PC-3 (cell line): ENCODE measurements around the gene MAGI1. TPM values are rescaled to one million over a fixed set of nuclear protein-coding genes. Genes with fewer than 3 reads are reported as not detected.

Source experiments
- ATAC-seq: fragments of 200-7000 bp; cut with Tn5 transposase; 2 replicates; pipeline ENCODE4 v1.9.1; 2020; ENCODE audit warnings: mild to moderate bottlenecking, moderate library complexity
- BruUV-seq: library from RNA; stranded (reverse); fragments of 400-500 nt; replicated peaks from 2 replicates; lab custom pipeline; 2021; lab: Mats Ljungman, UMichigan
- CTCF ChIA-PET: fragments of 300-600 bp; sonication (Branson Sonifier 250); formaldehyde crosslinking; loops from one replicate; lab custom pipeline; 2022; ENCODE audit warnings: antibody characterized with exemption; lab: Charles Lee
- POLR2A ChIA-PET: fragments of 300-600 bp; sonication (Branson Sonifier 250); formaldehyde crosslinking; loops from one replicate; lab custom pipeline; 2022; ENCODE audit warnings: antibody characterized with exemption; ENCODE audit not compliant: unreplicated experiment; lab: Charles Lee
- DNase-seq: peaks from one replicate; pipeline ENCODE4 v3.0.0-alpha.2; 2015
- H2AFZ ChIP-seq: fragments of 300-600 bp; sonication (generic); 2 replicates; pipeline ENCODE4 v1.6.0; 2016; ENCODE audit warnings: antibody characterized with exemption, low read length
- H3F3A ChIP-seq: fragments of 300-600 bp; sonication (generic); one replicate; pipeline ENCODE4 v1.6.0; 2017; ENCODE audit warnings: antibody characterized with exemption, low read length, control low read depth, mild to moderate bottlenecking; ENCODE audit not compliant: unreplicated experiment
- H3K27ac ChIP-seq: fragments of 300-600 bp; sonication (generic); 2 replicates; pipeline ENCODE4 v1.5.1; 2016; ENCODE audit warnings: mild to moderate bottlenecking, low read length
- H3K27me3 ChIP-seq: fragments of 300-600 bp; sonication (generic); 2 replicates; pipeline ENCODE4 v1.6.1; 2016; ENCODE audit warnings: low read length, mixed read lengths
- H3K36me3 ChIP-seq: fragments of 300-600 bp; sonication (generic); 2 replicates; pipeline ENCODE4 v1.6.1; 2016; ENCODE audit warnings: low read depth, mixed run types, low read length, mixed read lengths
- H3K4me1 ChIP-seq: fragments of 300-600 bp; sonication (generic); 2 replicates; pipeline ENCODE4 v1.5.1; 2016; ENCODE audit warnings: low read length; ENCODE audit not compliant: insufficient read depth
- H3K4me2 ChIP-seq: fragments of 300-600 bp; sonication (generic); 2 replicates; pipeline ENCODE4 v1.6.0; 2016; ENCODE audit warnings: low read length
- H3K4me3 ChIP-seq: fragments of 300-600 bp; sonication (generic); 2 replicates; pipeline ENCODE4 v1.5.1; 2016; ENCODE audit warnings: mild to moderate bottlenecking, low read length, mixed read lengths
- H3K79me2 ChIP-seq: fragments of 300-600 bp; sonication (generic); 2 replicates; pipeline ENCODE4 v1.6.1; 2017; ENCODE audit warnings: low read length, mixed read lengths
- H3K9ac ChIP-seq: fragments of 300-600 bp; sonication (generic); 2 replicates; pipeline ENCODE4 v1.6.0; 2016; ENCODE audit warnings: mild to moderate bottlenecking, low read length
- H3K9me2 ChIP-seq: fragments of 300-600 bp; sonication (generic); replicated peaks from 2 replicates; pipeline ENCODE4 v1.6.1; 2016; ENCODE audit warnings: mixed run types, low read length, mixed read lengths
- H3K9me3 ChIP-seq: fragments of 300-600 bp; sonication (generic); 2 replicates; pipeline ENCODE4 v1.6.1; 2016; ENCODE audit warnings: low read length, mixed read lengths
- H4K20me1 ChIP-seq: fragments of 300-600 bp; sonication (generic); 2 replicates; pipeline ENCODE4 v1.6.1; 2016; ENCODE audit warnings: low read length, mixed read lengths
- EZH2 ChIP-seq: fragments of 300-600 bp; sonication (generic); IDR thresholded peaks from one replicate; pipeline ENCODE4 v1.6.1; 2017; ENCODE audit warnings: antibody characterized with exemption, mild to moderate bottlenecking, low read length; ENCODE audit not compliant: unreplicated experiment
- EZH2phosphoT487 ChIP-seq: fragments of 300-600 bp; sonication (generic); IDR thresholded peaks from 2 replicates; pipeline ENCODE4 v1.6.1; 2018; ENCODE audit warnings: mild to moderate bottlenecking, antibody characterized with exemption, low read length, borderline replicate concordance
- intact Hi-C: fragments of 100-400 bp; cut with micrococcal nuclease; formaldehyde crosslinking; loops from 2 replicates; pipeline ENCODE4 v1.9.0; 2023
- total RNA-seq: library from RNA; depleted of rRNA; stranded (reverse); fragments of >200 nt; gene quantifications from 2 replicates; pipeline ENCODE4 v1.2.3, GENCODE V29; 2014
- TF ChIP-seq, protein P1 (sequence below): fragments of 300-600 bp; sonication (generic); conservative IDR thresholded peaks from 2 replicates; pipeline ENCODE4 v1.5.1; 2017; ENCODE audit warnings: antibody characterized with exemption, low read depth, mild to moderate bottlenecking, low read length

MAGI1 gene
- total RNA-seq, 1 experiment from 2014 or later, result 8.9 TPM

DNA sequence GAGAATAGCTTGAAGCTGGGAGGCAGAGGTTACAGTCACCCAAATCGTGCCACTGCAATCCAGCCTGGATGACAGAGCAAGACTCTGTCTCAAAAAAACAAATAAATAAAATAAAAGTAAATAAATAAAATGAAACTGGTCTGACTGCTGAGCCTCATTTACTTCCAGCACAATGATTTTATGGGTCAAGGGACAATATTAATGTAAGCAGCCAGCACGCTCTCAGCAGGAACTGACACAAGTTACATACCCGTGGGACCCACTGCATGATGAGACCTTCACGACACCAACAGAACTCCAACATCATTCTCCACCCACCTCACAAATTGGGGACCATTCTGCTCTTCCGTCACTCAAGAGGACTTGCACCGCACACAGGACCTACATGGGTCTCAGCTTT, 230.3 kb downstream of the MAGI1 start:
- POLR2A ChIA-PET, result no interaction called here
- Histone ChIP-seq H3K4me3 (no peak overlapping the region), H3K9me2 (no peaks in the 10 kb centered on the region), H3K9ac (no peak overlapping the region), H3K36me3 (no peaks in the 10 kb centered on the region), H3K4me1 (peaks cover 4% of the 10 kb centered on the region; the same call in 1 of the 2 replicates), H3K4me2 (no peak overlapping the region), H2AFZ (no peak overlapping the region), H3F3A (no peaks in the 10 kb centered on the region), H3K27ac (no peak overlapping the region), H3K27me3 (no peaks in the 10 kb centered on the region), H3K79me2 (no peaks in the 10 kb centered on the region), H3K9me3 (no peaks in the 10 kb centered on the region), H4K20me1 (no peaks in the 10 kb centered on the region)
- CTCF ChIA-PET, result no interaction called here
- peak; percentile 46 for DNase-seq
- intact Hi-C loops, result no loop called here
- ATAC-seq, result peak; percentile 83
- BruUV-seq, result no TSS peak
- TF ChIP-seq, protein P1, sequence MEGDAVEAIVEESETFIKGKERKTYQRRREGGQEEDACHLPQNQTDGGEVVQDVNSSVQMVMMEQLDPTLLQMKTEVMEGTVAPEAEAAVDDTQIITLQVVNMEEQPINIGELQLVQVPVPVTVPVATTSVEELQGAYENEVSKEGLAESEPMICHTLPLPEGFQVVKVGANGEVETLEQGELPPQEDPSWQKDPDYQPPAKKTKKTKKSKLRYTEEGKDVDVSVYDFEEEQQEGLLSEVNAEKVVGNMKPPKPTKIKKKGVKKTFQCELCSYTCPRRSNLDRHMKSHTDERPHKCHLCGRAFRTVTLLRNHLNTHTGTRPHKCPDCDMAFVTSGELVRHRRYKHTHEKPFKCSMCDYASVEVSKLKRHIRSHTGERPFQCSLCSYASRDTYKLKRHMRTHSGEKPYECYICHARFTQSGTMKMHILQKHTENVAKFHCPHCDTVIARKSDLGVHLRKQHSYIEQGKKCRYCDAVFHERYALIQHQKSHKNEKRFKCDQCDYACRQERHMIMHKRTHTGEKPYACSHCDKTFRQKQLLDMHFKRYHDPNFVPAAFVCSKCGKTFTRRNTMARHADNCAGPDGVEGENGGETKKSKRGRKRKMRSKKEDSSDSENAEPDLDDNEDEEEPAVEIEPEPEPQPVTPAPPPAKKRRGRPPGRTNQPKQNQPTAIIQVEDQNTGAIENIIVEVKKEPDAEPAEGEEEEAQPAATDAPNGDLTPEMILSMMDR, result no peak
- TF ChIP-seq EZH2 (no peak), EZH2phosphoT487 (no peak)

DNA sequence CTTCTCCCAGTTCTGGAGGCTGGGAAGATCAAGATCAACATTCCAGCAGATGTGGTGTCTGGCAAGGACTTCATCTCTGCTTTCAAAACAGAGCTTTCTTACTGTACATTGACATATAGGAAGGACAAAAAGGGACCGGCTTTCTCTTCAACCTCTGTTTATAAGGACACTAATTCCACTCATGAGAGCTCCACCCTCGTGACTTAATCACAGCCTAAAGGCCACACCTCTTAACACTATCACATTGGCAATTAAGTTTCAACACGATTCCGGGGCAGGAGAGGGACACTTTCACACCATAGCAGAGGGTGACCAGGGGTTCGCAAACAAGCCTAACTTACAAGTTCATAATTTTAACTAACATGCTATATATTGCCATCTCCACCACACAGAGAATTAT, 231.5 kb downstream of the MAGI1 start:
- POLR2A ChIA-PET, result no interaction called here

DNA sequence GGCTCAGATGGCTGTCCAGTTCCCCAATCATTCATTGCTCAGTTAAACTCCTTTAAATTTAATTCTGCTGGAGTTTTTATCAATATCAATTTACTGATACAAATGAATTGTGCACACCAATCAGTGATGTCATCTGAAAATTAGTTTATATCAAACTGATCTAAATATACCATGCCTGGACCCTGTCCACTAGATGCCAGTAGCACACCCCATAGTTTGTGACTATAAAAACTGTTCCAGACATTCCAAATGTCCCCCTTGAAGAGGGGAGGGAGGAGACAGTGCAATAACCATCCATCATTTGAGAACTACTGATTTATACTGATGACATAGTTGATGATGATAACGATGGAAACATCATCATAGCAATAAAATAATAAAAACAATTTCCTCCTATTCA, 232.1 kb downstream of the MAGI1 start:
- CTCF ChIA-PET, result no interaction called here
- intact Hi-C loops, result loop anchor here (1.0 kb wide), 1 partner anchor 332 kb away; no protein-coding TSS in a partner anchor
- no TSS peak for BruUV-seq
- Histone ChIP-seq H3K79me2 (no peaks in the 10 kb centered on the region), H3K9ac (no peak overlapping the region), H3K9me3 (no peaks in the 10 kb centered on the region), H4K20me1 (no peaks in the 10 kb centered on the region), H3K4me1 (peaks cover 4% of the 10 kb centered on the region; the same call in 1 of the 2 replicates), H3K27me3 (no peaks in the 10 kb centered on the region), H3K4me3 (no peak overlapping the region), H3K4me2 (no peak overlapping the region), H3K36me3 (no peaks in the 10 kb centered on the region), H2AFZ (no peak overlapping the region), H3K9me2 (no peaks in the 10 kb centered on the region), H3K27ac (no peak overlapping the region), H3F3A (no peaks in the 10 kb centered on the region)
- ATAC-seq (no peak), DNase-seq (no peak)
- no peak for TF ChIP-seq EZH2phosphoT487
- TF ChIP-seq, protein P1, result peak; percentile 25; the same call in 1 of the 2 replicates
- TF ChIP-seq EZH2, result no peak
- POLR2A ChIA-PET, result no interaction called here

More for the DNA sequence above, 231.5 kb downstream of the MAGI1 start:
- Histone ChIP-seq H3K9ac (no peak overlapping the region), H3F3A (no peaks in the 10 kb centered on the region), H3K36me3 (no peaks in the 10 kb centered on the region), H2AFZ (no peak overlapping the region), H3K4me2 (no peak overlapping the region), H3K79me2 (no peaks in the 10 kb centered on the region), H3K27me3 (no peaks in the 10 kb centered on the region), H4K20me1 (no peaks in the 10 kb centered on the region), H3K9me3 (no peaks in the 10 kb centered on the region), H3K4me1 (peaks cover 4% of the 10 kb centered on the region; the same call in 1 of the 2 replicates), H3K9me2 (no peaks in the 10 kb centered on the region), H3K4me3 (no peak overlapping the region), H3K27ac (no peak overlapping the region)
- no peak for ATAC-seq
- intact Hi-C loops, result no loop called here
- no peak for DNase-seq
- BruUV-seq, result no TSS peak
- TF ChIP-seq, protein P1, result no peak
- no peak for TF ChIP-seq EZH2phosphoT487
- TF ChIP-seq EZH2, result no peak
- CTCF ChIA-PET, result no interaction called here
